ENCODE data around the gene LRRC4C.

The LRRC4C gene

DNA sequence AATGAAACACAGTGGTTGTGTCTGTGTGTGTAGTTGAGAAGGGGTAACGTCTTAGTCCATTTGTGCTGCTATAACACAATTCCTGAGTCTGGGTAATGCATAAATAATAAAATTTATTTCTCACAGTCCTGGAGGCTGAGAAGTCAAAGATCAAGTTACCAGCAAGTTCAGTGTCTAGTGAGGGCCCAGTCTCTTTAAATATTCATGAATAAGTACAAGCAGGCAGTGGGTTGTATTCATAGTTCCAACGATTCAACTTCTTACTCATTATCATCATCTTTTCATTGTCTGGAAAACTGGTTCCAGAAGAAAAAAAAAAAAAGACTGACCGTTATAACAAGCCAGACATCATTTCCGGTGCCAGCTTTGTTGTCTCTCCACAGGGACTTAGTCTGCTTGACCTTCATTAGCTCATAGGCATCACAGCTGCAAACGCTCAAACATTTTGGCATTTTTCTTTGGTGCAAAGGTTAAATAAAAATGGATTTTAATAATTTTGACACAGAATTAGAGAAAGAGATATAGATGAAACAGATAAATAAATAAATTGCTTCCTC, 1297.5 kb downstream of the LRRC4C start:
- TF ChIP-seq, protein P1, sequence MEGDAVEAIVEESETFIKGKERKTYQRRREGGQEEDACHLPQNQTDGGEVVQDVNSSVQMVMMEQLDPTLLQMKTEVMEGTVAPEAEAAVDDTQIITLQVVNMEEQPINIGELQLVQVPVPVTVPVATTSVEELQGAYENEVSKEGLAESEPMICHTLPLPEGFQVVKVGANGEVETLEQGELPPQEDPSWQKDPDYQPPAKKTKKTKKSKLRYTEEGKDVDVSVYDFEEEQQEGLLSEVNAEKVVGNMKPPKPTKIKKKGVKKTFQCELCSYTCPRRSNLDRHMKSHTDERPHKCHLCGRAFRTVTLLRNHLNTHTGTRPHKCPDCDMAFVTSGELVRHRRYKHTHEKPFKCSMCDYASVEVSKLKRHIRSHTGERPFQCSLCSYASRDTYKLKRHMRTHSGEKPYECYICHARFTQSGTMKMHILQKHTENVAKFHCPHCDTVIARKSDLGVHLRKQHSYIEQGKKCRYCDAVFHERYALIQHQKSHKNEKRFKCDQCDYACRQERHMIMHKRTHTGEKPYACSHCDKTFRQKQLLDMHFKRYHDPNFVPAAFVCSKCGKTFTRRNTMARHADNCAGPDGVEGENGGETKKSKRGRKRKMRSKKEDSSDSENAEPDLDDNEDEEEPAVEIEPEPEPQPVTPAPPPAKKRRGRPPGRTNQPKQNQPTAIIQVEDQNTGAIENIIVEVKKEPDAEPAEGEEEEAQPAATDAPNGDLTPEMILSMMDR (IDR thresholded peaks at IDR 0.05; ENCODE audit: insufficient read depth, missing control alignments) = no peak
- FAIRE-seq = no peak
- DNase-seq (ENCODE audit: insufficient read length, low spot score) = no peak

DNA sequence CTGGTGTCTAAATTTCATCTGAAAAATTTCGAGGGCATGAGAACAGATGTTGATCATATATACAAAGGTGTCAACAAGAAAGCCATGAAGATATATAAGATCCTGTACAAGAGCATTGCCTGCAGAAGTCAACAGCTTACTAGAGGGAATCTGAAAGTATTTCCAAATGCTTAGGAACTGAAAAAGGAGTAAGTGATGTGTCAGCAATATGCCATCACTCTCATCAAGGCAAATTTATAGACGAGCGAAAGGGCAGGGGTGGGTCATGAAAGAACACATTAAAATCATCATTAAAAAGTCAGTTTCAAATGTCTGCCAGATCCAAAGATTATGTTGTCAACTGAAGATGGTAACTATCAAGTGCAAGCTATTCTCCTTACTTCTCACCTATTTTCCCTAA, 1299.0 kb downstream of the LRRC4C start:
- FAIRE-seq (no peak), DNase-seq (ENCODE audit: insufficient read length, low spot score) (no peak)
- TF ChIP-seq, protein P1 (IDR thresholded peaks at IDR 0.05; ENCODE audit: insufficient read depth, missing control alignments) = no peak

DNA sequence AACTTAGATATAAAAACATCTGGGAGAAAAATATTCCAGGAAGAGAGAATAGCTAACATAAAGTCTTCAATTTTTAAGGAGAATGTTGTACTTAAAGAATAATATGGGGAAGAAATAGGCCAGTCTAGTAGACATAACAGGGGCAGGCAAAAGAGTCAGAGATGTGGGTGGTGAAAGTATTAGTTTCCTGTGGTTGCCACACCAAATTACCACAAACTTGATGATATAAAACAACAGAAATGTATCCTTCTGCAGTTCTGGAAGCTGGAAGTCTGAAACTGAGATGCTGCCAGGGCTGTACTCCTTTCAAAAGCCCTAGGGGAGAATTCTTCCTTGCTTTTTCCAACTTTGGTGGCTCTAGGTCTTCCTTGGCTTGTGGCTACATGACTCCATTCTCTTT, 1309.7 kb downstream of the LRRC4C start:
- DNase-seq (ENCODE audit: insufficient read length, low spot score) (no peak), FAIRE-seq (no peak)
- TF ChIP-seq, protein P1 (IDR thresholded peaks at IDR 0.05; ENCODE audit: insufficient read depth, missing control alignments) = no peak

DNA sequence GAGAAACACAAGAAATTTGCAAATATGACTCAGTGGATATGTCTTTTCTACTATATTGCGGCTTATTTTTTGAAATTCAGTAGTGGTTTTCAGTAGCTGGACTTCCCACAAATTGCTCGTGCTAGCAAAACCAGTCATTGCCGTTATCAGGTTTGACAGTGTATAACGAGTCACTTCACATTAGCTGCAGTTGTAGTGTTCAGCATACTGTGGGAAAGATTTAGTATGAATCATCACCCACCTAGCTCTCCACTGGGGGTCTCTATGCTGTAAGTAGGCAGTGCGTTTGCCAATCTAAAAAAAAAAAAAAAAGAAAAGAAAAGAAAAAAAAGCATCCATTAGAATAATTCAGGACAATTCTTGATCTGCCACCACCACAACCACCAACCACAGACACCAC, 1318.9 kb downstream of the LRRC4C start:
- TF ChIP-seq, protein P1 (IDR thresholded peaks at IDR 0.05; ENCODE audit: insufficient read depth, missing control alignments) = no peak

DNA sequence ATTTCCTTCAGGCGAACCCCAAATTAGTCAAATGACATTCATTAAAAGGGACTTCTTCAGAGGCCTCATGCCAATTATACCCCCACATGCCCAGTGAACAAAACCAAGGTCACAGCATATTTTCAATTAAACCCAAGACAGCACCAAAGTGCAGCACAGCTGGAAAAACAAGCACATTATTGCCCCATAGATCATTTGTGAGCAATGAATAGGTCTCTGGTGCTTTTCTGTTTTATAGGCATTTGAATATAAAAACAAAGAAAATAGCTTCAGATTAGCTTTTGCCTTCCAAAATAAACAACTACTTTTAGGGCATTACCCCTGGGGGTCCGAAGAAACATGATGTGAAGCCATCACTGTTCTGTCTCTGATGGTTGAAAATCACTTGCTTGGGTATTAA, 1319.9 kb downstream of the LRRC4C start:
- FAIRE-seq (no peak), DNase-seq (ENCODE audit: insufficient read length, low spot score) (no peak)
- TF ChIP-seq, protein P1 (IDR thresholded peaks at IDR 0.05; ENCODE audit: insufficient read depth, missing control alignments) = no peak

More for the DNA sequence above, 1318.9 kb downstream of the LRRC4C start:
- FAIRE-seq (no peak), DNase-seq (ENCODE audit: insufficient read length, low spot score) (no peak)

DNA sequence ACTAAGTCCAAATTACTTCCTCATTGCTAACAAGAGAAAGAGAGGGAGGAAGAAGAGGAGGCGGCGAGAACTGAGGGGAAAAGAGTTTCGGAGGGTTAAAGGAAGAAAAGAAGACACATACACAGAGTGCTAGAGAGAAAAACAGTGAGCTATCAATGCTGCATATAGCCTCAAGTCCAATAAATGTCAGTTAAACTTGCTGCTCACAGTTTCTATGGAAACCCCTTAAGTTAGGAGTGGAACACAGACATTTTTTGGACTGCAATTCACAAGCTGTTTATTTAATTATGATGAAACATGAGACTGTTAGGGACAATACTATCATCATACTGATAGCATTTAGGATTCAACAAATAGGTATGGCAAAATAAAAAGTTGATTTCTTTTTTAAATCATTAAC, 1320.4 kb downstream of the LRRC4C start:
- no peak for DNase-seq (ENCODE audit: insufficient read length, low spot score)
- TF ChIP-seq, protein P1 (IDR thresholded peaks at IDR 0.05; ENCODE audit: insufficient read depth, missing control alignments) = no peak
- no peak for FAIRE-seq

DNA sequence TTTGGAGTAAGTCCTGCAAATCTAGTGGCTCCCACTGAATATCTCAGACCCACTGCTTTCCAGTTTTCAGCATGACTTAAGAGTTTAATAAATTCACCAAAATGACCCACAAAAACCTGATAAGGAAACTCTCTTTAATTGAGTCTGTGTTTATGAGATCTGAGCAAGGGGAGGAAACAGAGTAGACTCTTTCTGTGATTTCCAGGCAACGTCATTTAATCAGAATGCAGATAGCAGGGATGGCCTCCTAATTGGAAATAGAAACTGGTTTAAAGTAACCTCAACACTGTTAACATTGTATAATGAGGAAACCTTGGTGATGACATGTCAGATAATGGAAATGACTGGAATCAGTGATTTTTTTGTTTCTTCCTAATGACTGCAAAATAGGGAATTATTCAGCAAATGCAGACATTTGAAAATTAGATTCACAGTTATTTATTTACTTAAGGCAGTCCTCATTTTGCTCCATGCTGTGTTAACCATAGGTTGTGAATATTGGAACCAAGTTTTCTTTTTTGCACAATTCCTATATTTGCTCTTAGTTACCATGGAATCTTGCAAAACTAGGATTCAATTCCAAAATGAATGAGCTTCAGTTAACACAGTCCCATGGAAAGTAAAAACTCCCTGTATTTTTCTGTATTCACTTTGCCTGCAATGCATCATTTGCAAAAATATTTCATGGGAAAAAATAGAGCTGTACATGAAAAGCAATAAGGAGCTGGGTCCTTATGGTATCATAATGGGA, 1324.5 kb downstream of the LRRC4C start:
- FAIRE-seq (no peak), DNase-seq (ENCODE audit: insufficient read length, low spot score) (no peak)
- TF ChIP-seq, protein P1 (IDR thresholded peaks at IDR 0.05; ENCODE audit: insufficient read depth, missing control alignments) = no peak

All from D721Med (cell line).